ENCODE results near the gene C7orf33. TPM values are rescaled to one million over a fixed set of nuclear protein-coding genes. Genes with fewer than 3 reads are reported as not detected.

The C7orf33 gene
- total RNA-seq, 4 donors from 2014 or later = not detected

DNA sequence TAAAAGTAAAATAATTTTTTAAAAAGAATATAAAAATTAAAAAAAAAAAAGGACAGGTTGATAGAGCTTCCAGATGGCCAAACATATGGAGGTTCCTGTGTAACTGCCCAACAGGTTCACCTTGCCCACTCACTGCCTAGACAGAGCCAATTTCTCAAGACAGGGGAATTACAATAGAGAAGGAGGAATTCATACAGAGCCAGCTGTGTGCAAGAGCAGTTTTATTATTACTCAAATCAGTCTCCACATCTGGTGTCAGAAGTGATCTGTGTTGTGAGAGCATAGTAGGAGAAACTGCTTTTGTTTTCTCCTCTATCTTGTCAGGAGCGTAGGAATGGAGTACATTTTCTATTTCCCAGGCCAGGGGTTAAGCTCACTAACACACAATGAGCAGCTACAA lies 31.0 kb downstream of the C7orf33 start:
- Histone ChIP-seq H3K9me3 (no peaks in the 10 kb centered on the region), H3K36me3 (no peaks in the 10 kb centered on the region), H3K4me1 (no peaks in the 10 kb centered on the region), H3K27ac (no peak overlapping the region), H3K4me3 (replicated peaks in 1 of 3) (no peak overlapping the region), H3K27me3 (no peaks in the 10 kb centered on the region)
- intact Hi-C loops (cut with DNase I) = no loop called here
- WGBS, 2 donors = 95 to 98% methylated on average over 1 of the region's 1 CpG
- DNase-seq = no peak
- TF ChIP-seq CTCF (IDR thresholded peaks at IDR 0.05) (no peak), POLR2A (IDR thresholded peaks at IDR 0.05) (no peak)

- no peak for TF ChIP-seq CTCF (IDR thresholded peaks at IDR 0.05)
- TF ChIP-seq POLR2A (IDR thresholded peaks at IDR 0.05) = no peak
- H3K36me3 ChIP-seq = no peaks in the 10 kb centered on the region
- 64 to 70% methylated on average over 8 of the region's 8 CpGs for WGBS, 2 donors
- H3K27me3 ChIP-seq = no peaks in the 10 kb centered on the region
- H3K9me3 ChIP-seq = no peaks in the 10 kb centered on the region
- DNase-seq = no peak
- H3K4me3 ChIP-seq (replicated peaks in 1 of 3) = no peak overlapping the region
- intact Hi-C loops (cut with DNase I) = no loop called here
- no peaks in the 10 kb centered on the region for H3K4me1 ChIP-seq
- H3K27ac ChIP-seq = no peak overlapping the region
These were observed 32.5 kb downstream of the C7orf33 start for GRCh38 chr7:148622887-148623585.

GRCh38 chr7:148623586-148624282 lies 33.2 kb downstream of the C7orf33 start:
- Histone ChIP-seq H3K9me3 (no peaks in the 10 kb centered on the region), H3K27ac (no peak overlapping the region), H3K27me3 (no peaks in the 10 kb centered on the region), H3K4me3 (replicated peaks in 1 of 3) (no peak overlapping the region), H3K4me1 (no peaks in the 10 kb centered on the region), H3K36me3 (no peaks in the 10 kb centered on the region)
- TF ChIP-seq POLR2A (IDR thresholded peaks at IDR 0.05) (no peak), CTCF (IDR thresholded peaks at IDR 0.05) (no peak)
- WGBS, 2 donors = 17 to 20% methylated on average over 10 of the region's 10 CpGs
- intact Hi-C loops (cut with DNase I) = no loop called here
- DNase-seq = peak; percentile 53

GRCh38 chr7:148624735-148625134 lies 34.2 kb downstream of the C7orf33 start:
- no peak for DNase-seq
- no peak for TF ChIP-seq POLR2A (IDR thresholded peaks at IDR 0.05)
- no peaks in the 10 kb centered on the region for H3K27me3 ChIP-seq
- intact Hi-C loops (cut with DNase I) = no loop called here
- no peak overlapping the region for H3K27ac ChIP-seq
- no peaks in the 10 kb centered on the region for H3K36me3 ChIP-seq
- H3K9me3 ChIP-seq = no peaks in the 10 kb centered on the region
- WGBS, 2 donors = 73 to 80% methylated on average over 4 of the region's 4 CpGs
- H3K4me1 ChIP-seq = no peaks in the 10 kb centered on the region
- H3K4me3 ChIP-seq (replicated peaks in 1 of 3) = no peak overlapping the region

GRCh38 chr7:148625342-148625741 lies 34.8 kb downstream of the C7orf33 start:
- no peak for DNase-seq
- H3K36me3 ChIP-seq = no peaks in the 10 kb centered on the region
- WGBS, 2 donors = 86 to 89% methylated on average over 3 of the region's 3 CpGs
- no peaks in the 10 kb centered on the region for H3K9me3 ChIP-seq
- H3K27ac ChIP-seq = no peak overlapping the region
- H3K4me1 ChIP-seq = no peaks in the 10 kb centered on the region
- no peak overlapping the region for H3K4me3 ChIP-seq (replicated peaks in 1 of 3)
- intact Hi-C loops (cut with DNase I) = no loop called here
- no peak for TF ChIP-seq CTCF (IDR thresholded peaks at IDR 0.05)
- TF ChIP-seq POLR2A (IDR thresholded peaks at IDR 0.05) = no peak
- no peaks in the 10 kb centered on the region for H3K27me3 ChIP-seq
